Body of pancreas (tissue), 4 donors: Measurements from ENCODE around the gene ZDHHC21.

ENCODE experiments used
- CTCF ChIP-seq, 7 experiments: fragments of 450-650 bp in 4 of 7; fragments of 200-600 bp in 3 of 7; sonication (generic) in 3 of 7; IDR thresholded peaks; one replicate each; pipeline ENCODE4 v1.5.1; 2016 to 2019; ENCODE audit warnings: antibody characterized with exemption in 7 of 7
- POLR2A ChIP-seq, 3 donors: fragments of 450-650 bp; IDR thresholded peaks; one replicate each; pipeline ENCODE4 v1.6.1; 2016; ENCODE audit warnings: antibody characterized with exemption in 3 of 3, mild to moderate bottlenecking in 2 of 3

GRCh38 chr9:14719231-14719923, 26.1 kb upstream of the ZDHHC21 start:
- TF ChIP-seq CTCF (IDR thresholded peaks at IDR 0.05) (no peak), POLR2A (IDR thresholded peaks at IDR 0.05) (no peak)
